ENCODE measurements around the gene MAP3K13. TPM values are rescaled to one million over a fixed set of nuclear protein-coding genes. Genes with fewer than 3 reads are reported as not detected.

MAP3K13 gene
- total and polyA plus RNA-seq, 2 of the 13 experiments (the other 11 are each of a cell fraction or from before 2014, with no cell fraction given) = 24.2 to 26.5 TPM

- DNase-seq (ENCODE audit: low spot score) (peak; percentile 86), FAIRE-seq (peak; percentile 81), ATAC-seq (peak; percentile 99)
- CTCF ChIA-PET (ENCODE audit: low intra/inter-chr PET ratio, low total read pairs) = interaction anchor here (1.7 kb wide), 1 partner anchor 46 kb away, joined by 3 read pairs; no protein-coding TSS in a partner anchor
- no peaks in the 10 kb centered on the region for H3K27me3 ChIP-seq (ENCODE audit: control insufficient read depth in 1 of 2, insufficient read depth in 2 of 2, low read length in 2 of 2)
- peaks cover 0 to 10% of the 10 kb centered on the region in 2 experiments; a peak in 2 of 5 replicates for H3K36me3 ChIP-seq (replicated peaks in 1 of 2; ENCODE audit: control insufficient read depth in 1 of 2, insufficient read depth in 2 of 2, low read length in 2 of 2)
- no peaks in the 10 kb centered on the region for H3K4me1 ChIP-seq (ENCODE audit: insufficient read depth, low read length)
- in situ Hi-C loops (cut with HindIII; ENCODE audit: extremely low pct_ligation_motif_present, low pct_unique_long_range_greater_than_20kb) = no loop called here
- no TSS peak for BruUV-seq (replicated peaks)
- WGBS (ENCODE audit: low lambda C conversion rate) = 63% methylated on average over 9 of the region's 13 CpGs
- POLR2A ChIA-PET = no interaction called here
- no peak overlapping the region for H3K4me3 ChIP-seq (replicated peaks in 1 of 3; ENCODE audit: insufficient read depth in 1 of 3, low read depth in 2 of 3, low read length in 3 of 3)
- H3K9me3 ChIP-seq (ENCODE audit: low read length) = no peaks in the 10 kb centered on the region
- no peak overlapping the region for H3K9ac ChIP-seq (ENCODE audit: insufficient read depth, low read depth, low read length)
- no peak overlapping the region for H3K27ac ChIP-seq (ENCODE audit: extremely low read length, insufficient read depth, low read length)
- H3K4me2 ChIP-seq (ENCODE audit: low read depth, low read length) = no peak overlapping the region
- H2AFZ ChIP-seq (ENCODE audit: low read length) = no peak overlapping the region
- H3K79me2 ChIP-seq (ENCODE audit: insufficient read depth, low read length) = peaks cover 18% of the 10 kb centered on the region
- intact Hi-C loops (cut with micrococcal nuclease; ENCODE audit: unreplicated experiment) = loop anchor here (1.0 kb wide), 1 partner anchor 19 kb away; no protein-coding TSS in a partner anchor
- H4K20me1 ChIP-seq (ENCODE audit: insufficient read depth, low read length) = no peaks in the 10 kb centered on the region
- TF ChIP-seq KDM1A (CRISPR knock-in tag; IDR thresholded peaks at IDR 0.05) = no peak
- no peak for TF ChIP-seq RFX5 (IDR thresholded peaks at IDR 0.05; ENCODE audit: low read depth, low read length)
- no peak for TF ChIP-seq ZNF773 (CRISPR knock-in tag; IDR thresholded peaks at IDR 0.05; ENCODE audit: borderline replicate concordance)
- no peak for TF ChIP-seq ZNF720 (CRISPR knock-in tag; IDR thresholded peaks at IDR 0.05)
- TF ChIP-seq, protein P1, sequence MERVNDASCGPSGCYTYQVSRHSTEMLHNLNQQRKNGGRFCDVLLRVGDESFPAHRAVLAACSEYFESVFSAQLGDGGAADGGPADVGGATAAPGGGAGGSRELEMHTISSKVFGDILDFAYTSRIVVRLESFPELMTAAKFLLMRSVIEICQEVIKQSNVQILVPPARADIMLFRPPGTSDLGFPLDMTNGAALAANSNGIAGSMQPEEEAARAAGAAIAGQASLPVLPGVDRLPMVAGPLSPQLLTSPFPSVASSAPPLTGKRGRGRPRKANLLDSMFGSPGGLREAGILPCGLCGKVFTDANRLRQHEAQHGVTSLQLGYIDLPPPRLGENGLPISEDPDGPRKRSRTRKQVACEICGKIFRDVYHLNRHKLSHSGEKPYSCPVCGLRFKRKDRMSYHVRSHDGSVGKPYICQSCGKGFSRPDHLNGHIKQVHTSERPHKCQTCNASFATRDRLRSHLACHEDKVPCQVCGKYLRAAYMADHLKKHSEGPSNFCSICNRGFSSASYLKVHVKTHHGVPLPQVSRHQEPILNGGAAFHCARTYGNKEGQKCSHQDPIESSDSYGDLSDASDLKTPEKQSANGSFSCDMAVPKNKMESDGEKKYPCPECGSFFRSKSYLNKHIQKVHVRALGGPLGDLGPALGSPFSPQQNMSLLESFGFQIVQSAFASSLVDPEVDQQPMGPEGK (CRISPR knock-in tag; IDR thresholded peaks at IDR 0.05) = peak; percentile 76
- peak; percentile 35; the same call in 1 of the 2 replicates for TF ChIP-seq FOSL2 (CRISPR knock-in tag; IDR thresholded peaks at IDR 0.05)
- TF ChIP-seq BCL6 (CRISPR knock-in tag; IDR thresholded peaks at IDR 0.05) = no peak
- no peak for TF ChIP-seq FOXO1 (CRISPR knock-in tag; IDR thresholded peaks at IDR 0.05)
- TF ChIP-seq KLF6 (CRISPR knock-in tag; IDR thresholded peaks at IDR 0.05) = no peak
- TF ChIP-seq SAFB2 (CRISPR knock-in tag; IDR thresholded peaks at IDR 0.05; ENCODE audit: borderline replicate concordance, low read depth) = no peak
- TF ChIP-seq DR1 (CRISPR knock-in tag; IDR thresholded peaks at IDR 0.05) = no peak
- TF ChIP-seq ARID2 (CRISPR knock-in tag; IDR thresholded peaks at IDR 0.05; ENCODE audit: borderline replicate concordance) = no peak
- no peak for TF ChIP-seq SMYD3 (CRISPR knock-in tag; IDR thresholded peaks at IDR 0.05)
- TF ChIP-seq GTF3A (CRISPR knock-in tag; conservative IDR thresholded peaks at IDR 0.05) = no peak
- TF ChIP-seq, protein P2, sequence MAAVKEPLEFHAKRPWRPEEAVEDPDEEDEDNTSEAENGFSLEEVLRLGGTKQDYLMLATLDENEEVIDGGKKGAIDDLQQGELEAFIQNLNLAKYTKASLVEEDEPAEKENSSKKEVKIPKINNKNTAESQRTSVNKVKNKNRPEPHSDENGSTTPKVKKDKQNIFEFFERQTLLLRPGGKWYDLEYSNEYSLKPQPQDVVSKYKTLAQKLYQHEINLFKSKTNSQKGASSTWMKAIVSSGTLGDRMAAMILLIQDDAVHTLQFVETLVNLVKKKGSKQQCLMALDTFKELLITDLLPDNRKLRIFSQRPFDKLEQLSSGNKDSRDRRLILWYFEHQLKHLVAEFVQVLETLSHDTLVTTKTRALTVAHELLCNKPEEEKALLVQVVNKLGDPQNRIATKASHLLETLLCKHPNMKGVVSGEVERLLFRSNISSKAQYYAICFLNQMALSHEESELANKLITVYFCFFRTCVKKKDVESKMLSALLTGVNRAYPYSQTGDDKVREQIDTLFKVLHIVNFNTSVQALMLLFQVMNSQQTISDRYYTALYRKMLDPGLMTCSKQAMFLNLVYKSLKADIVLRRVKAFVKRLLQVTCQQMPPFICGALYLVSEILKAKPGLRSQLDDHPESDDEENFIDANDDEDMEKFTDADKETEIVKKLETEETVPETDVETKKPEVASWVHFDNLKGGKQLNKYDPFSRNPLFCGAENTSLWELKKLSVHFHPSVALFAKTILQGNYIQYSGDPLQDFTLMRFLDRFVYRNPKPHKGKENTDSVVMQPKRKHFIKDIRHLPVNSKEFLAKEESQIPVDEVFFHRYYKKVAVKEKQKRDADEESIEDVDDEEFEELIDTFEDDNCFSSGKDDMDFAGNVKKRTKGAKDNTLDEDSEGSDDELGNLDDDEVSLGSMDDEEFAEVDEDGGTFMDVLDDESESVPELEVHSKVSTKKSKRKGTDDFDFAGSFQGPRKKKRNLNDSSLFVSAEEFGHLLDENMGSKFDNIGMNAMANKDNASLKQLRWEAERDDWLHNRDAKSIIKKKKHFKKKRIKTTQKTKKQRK (IDR thresholded peaks at IDR 0.05; ENCODE audit: low read length) = no peak
- no peak for TF ChIP-seq TEAD2 (CRISPR knock-in tag; IDR thresholded peaks at IDR 0.05)
- TF ChIP-seq ZNF605 (CRISPR knock-in tag; IDR thresholded peaks at IDR 0.05) = no peak
- TF ChIP-seq YEATS2 (CRISPR knock-in tag; IDR thresholded peaks at IDR 0.05; ENCODE audit: borderline replicate concordance) = peak; percentile 21; the same call in 1 of the 2 replicates
- no peak for TF ChIP-seq ZNF205 (CRISPR knock-in tag; IDR thresholded peaks at IDR 0.05)
These were observed 8.9 kb upstream of the MAP3K13 start for GRCh38 chr3:185353823-185354614.

Measured in HepG2 (cell line).